CD14-positive monocyte (primary cell): ENCODE results near the gene TNFRSF18. TPM values are rescaled to one million over a fixed set of nuclear protein-coding genes. Genes with fewer than 3 reads are reported as not detected.

Source experiments
- DNase-seq, 3 donors: peaks; one replicate each; pipeline ENCODE4 v3.0.0-alpha.2; 2011 to 2022
- H2AFZ ChIP-seq: 2 replicates; pipeline ENCODE4 v1.6.0; 2012; ENCODE audit warnings: mild to moderate bottlenecking, low read depth, low read length, inconsistent platforms; ENCODE audit not compliant: insufficient read depth, poor library complexity, severe bottlenecking
- H3K27ac ChIP-seq, 2 donors: 1 replicate in 1 of 2; 2 replicates in 1 of 2; pipeline ENCODE4 v1.5.1; 2012 to 2013; ENCODE audit warnings: low read length in 2 of 2, control low read depth in 1 of 2, inconsistent platforms in 1 of 2, low read depth in 1 of 2, mild to moderate bottlenecking in 1 of 2
- H3K27me3 ChIP-seq, 2 donors: one replicate each; pipeline versions ENCODE4 v1.6.0 to v1.6.1; 2011 to 2013; ENCODE audit warnings: low read length in 2 of 2; ENCODE audit not compliant: control insufficient read depth in 2 of 2, insufficient read depth in 2 of 2
- H3K36me3 ChIP-seq, 2 donors: replicated peaks in 1 of 2; 1 replicate in 1 of 2; 2 replicates in 1 of 2; pipeline versions ENCODE4 v1.5.1 to v1.6.1; 2012 to 2013; ENCODE audit warnings: low read length in 2 of 2, control low read depth in 1 of 2, inconsistent platforms in 1 of 2, mild to moderate bottlenecking in 1 of 2; ENCODE audit not compliant: insufficient read depth in 2 of 2, control insufficient read depth in 1 of 2
- H3K4me1 ChIP-seq, 2 donors: 1 replicate in 1 of 2; 2 replicates in 1 of 2; pipeline versions ENCODE4 v1.5.1 to v1.6.1; 2012 to 2013; ENCODE audit warnings: low read length in 2 of 2, control low read depth in 1 of 2, inconsistent platforms in 1 of 2, mild to moderate bottlenecking in 1 of 2, moderate library complexity in 1 of 2; ENCODE audit not compliant: insufficient read depth in 2 of 2, control insufficient read depth in 1 of 2
- H3K4me2 ChIP-seq: replicated peaks from 2 replicates; pipeline ENCODE3; 2012; ENCODE audit warnings: low read length, moderate library complexity, mild to moderate bottlenecking; ENCODE audit not compliant: poor library complexity, severe bottlenecking; ENCODE audit errors: extremely low read depth
- H3K4me3 ChIP-seq, 3 experiments: fragments of 200-600 bp in 1 of 3; sonication (generic) in 1 of 3; replicated peaks in 1 of 3; 1 replicate in 2 of 3; 2 replicates in 1 of 3; pipeline ENCODE4 v1.5.1; 2011 to 2013; ENCODE audit warnings: low read length in 3 of 3, mild to moderate bottlenecking in 3 of 3, control low read depth in 2 of 3, low read depth in 2 of 3, inconsistent platforms in 1 of 3, moderate library complexity in 1 of 3
- H3K79me2 ChIP-seq: 2 replicates; pipeline ENCODE4 v1.6.0; 2012; ENCODE audit warnings: mild to moderate bottlenecking, control low read depth, inconsistent platforms, low read length, moderate library complexity; ENCODE audit not compliant: insufficient read depth
- H3K9ac ChIP-seq: 2 replicates; pipeline ENCODE4 v1.6.0; 2017; ENCODE audit warnings: low read length, mild to moderate bottlenecking; ENCODE audit not compliant: insufficient read depth, poor library complexity, severe bottlenecking
- H3K9me3 ChIP-seq, 2 donors: replicated peaks in 1 of 2; 1 replicate in 1 of 2; 2 replicates in 1 of 2; pipeline versions ENCODE4 v1.5.1 to v1.6.1; 2012 to 2013; ENCODE audit warnings: low read length in 2 of 2, control low read depth in 1 of 2; ENCODE audit not compliant: control insufficient read depth in 1 of 2, insufficient read depth in 1 of 2
- H4K20me1 ChIP-seq: 2 replicates; pipeline ENCODE4 v1.6.0; 2012; ENCODE audit warnings: mild to moderate bottlenecking, low read length, control low read depth, moderate library complexity; ENCODE audit not compliant: insufficient read depth
- H3K27ac Mint-ChIP-seq, 7 donors: one replicate each; pipeline ENCODE4 v1.8.0; 2020; ENCODE audit warnings: mild to moderate bottlenecking in 7 of 7, mixed read lengths in 7 of 7, moderate library complexity in 6 of 7, inconsistent platforms in 2 of 7
- H3K27me3 Mint-ChIP-seq, 3 donors: one replicate each; pipeline ENCODE4 v1.8.0; 2021 to 2022; ENCODE audit warnings: low read depth in 3 of 3, mild to moderate bottlenecking in 3 of 3, mixed read lengths in 3 of 3, moderate library complexity in 3 of 3, inconsistent platforms in 1 of 3
- H3K36me3 Mint-ChIP-seq, 2 donors: one replicate each; pipeline ENCODE4 v1.8.0; 2020; ENCODE audit warnings: mixed read lengths in 2 of 2, inconsistent platforms in 1 of 2, mild to moderate bottlenecking in 1 of 2
- H3K4me1 Mint-ChIP-seq: one replicate; pipeline ENCODE4 v1.8.0; 2020; ENCODE audit warnings: mild to moderate bottlenecking, mixed read lengths
- H3K4me3 Mint-ChIP-seq, 2 donors: one replicate each; pipeline ENCODE4 v1.8.0; 2020; ENCODE audit warnings: mild to moderate bottlenecking in 2 of 2, mixed read lengths in 2 of 2, moderate library complexity in 1 of 2
- H3K9me3 Mint-ChIP-seq, 7 donors: one replicate each; pipeline ENCODE4 v1.8.0; 2020 to 2022; ENCODE audit warnings: mixed read lengths in 7 of 7, mild to moderate bottlenecking in 6 of 7, moderate library complexity in 6 of 7, inconsistent platforms in 2 of 7
- WGBS: methylation state at CpG from one replicate; pipeline ENCODE4 v1.1.5; 2013; ENCODE audit warnings: missing lambda C conversion rate; ENCODE audit not compliant: insufficient coverage; 5-methylcytosine and 5-hydroxymethylcytosine counted together
- intact Hi-C, 2 donors: fragments of 100-400 bp; cut with micrococcal nuclease; formaldehyde crosslinking; loops; one replicate each; pipeline versions ENCODE4 v1.15.0 to v1.15.1; 2023
- polyA plus RNA-seq, 3 donors: library from polyadenylated mRNA; depleted of rRNA in 1 of 3; unstranded in 2 of 3; stranded (reverse) in 1 of 3; fragments of 300-500 nt in 2 of 3; fragments of >200 nt in 1 of 3; fragmentation: Illumina TruSeq in 2 of 3; gene quantifications; 1 replicate in 2 of 3; 2 replicates in 1 of 3; pipeline ENCODE4 v1.2.3, GENCODE V29; 2012 to 2021
- TF ChIP-seq, protein P1 (sequence below): fragments of 200-600 bp; IDR thresholded peaks from one replicate; pipeline ENCODE4 v1.8.0; 2022; ENCODE audit warnings: antibody characterized with exemption, mild to moderate bottlenecking

TNFRSF18 gene
- polyA plus RNA-seq, 3 donors, result not detected

DNA sequence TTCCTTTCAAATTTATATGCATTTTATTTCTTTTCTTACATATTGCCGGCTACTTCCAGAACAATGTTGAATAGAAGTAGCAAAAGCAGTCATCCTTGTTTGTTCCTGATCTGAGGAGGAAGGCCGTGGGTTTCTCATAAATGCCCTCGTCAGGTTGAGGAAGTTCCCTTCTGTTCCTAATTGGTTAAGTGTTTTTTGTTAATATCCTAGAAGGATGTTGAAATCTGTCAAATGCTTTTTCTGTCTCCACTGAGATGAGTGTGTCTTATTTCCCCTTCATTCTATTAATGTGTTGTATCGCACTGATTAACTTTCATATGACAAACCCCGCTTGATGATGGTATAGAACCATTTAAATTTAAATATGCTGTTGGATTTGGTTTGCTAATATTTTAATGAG, 17.3 kb downstream of the TNFRSF18 start:
- Mint-ChIP-seq H3K4me3 (peak overlapping the region in 1 of 2 donors; percentile 31), H3K9me3 (peaks cover 6 to 14% (median 11%) of the 10 kb centered on the region in 7 donors), H3K27ac (peak overlapping the region in 4 of 7 donors; percentile 2 to 37 (median 28)), H3K27me3 (peaks cover 2 to 3% (median 2%) of the 10 kb centered on the region in 3 donors), H3K36me3 (no peaks in the 10 kb centered on the region), H3K4me1 (peaks cover 9% of the 10 kb centered on the region)
- DNase-seq, result peak; percentile 41 to 75 (median 43)
- no peak overlapping the region for H2AFZ ChIP-seq
- intact Hi-C loops, result no loop called here
- H3K27ac ChIP-seq, result no peak overlapping the region
- H3K4me3 ChIP-seq, result no peak overlapping the region
- TF ChIP-seq, protein P1, sequence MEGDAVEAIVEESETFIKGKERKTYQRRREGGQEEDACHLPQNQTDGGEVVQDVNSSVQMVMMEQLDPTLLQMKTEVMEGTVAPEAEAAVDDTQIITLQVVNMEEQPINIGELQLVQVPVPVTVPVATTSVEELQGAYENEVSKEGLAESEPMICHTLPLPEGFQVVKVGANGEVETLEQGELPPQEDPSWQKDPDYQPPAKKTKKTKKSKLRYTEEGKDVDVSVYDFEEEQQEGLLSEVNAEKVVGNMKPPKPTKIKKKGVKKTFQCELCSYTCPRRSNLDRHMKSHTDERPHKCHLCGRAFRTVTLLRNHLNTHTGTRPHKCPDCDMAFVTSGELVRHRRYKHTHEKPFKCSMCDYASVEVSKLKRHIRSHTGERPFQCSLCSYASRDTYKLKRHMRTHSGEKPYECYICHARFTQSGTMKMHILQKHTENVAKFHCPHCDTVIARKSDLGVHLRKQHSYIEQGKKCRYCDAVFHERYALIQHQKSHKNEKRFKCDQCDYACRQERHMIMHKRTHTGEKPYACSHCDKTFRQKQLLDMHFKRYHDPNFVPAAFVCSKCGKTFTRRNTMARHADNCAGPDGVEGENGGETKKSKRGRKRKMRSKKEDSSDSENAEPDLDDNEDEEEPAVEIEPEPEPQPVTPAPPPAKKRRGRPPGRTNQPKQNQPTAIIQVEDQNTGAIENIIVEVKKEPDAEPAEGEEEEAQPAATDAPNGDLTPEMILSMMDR, result no peak
- no CpG with 5 or more reads among the region's 5 CpGs for WGBS
- H3K36me3 ChIP-seq, result no peaks in the 10 kb centered on the region
- H3K79me2 ChIP-seq, result no peaks in the 10 kb centered on the region
- H3K4me1 ChIP-seq, result peaks cover 0 to 10% of the 10 kb centered on the region in 2 donors
- no peaks in the 10 kb centered on the region for H3K27me3 ChIP-seq
- no peak overlapping the region for H3K4me2 ChIP-seq
- H3K9me3 ChIP-seq, result peaks cover 0 to 12% of the 10 kb centered on the region in 2 donors
- no peak overlapping the region for H3K9ac ChIP-seq
- H4K20me1 ChIP-seq, result no peaks in the 10 kb centered on the region

GRCh38 chr1:1187938-1188337, 18.5 kb downstream of the TNFRSF18 start:
- Mint-ChIP-seq H3K27ac (no peak overlapping the region), H3K9me3 (peaks cover 4 to 11% (median 6%) of the 10 kb centered on the region in 7 donors), H3K4me1 (peaks cover 9% of the 10 kb centered on the region), H3K36me3 (no peaks in the 10 kb centered on the region), H3K4me3 (no peak overlapping the region), H3K27me3 (peaks cover 3 to 8% (median 3%) of the 10 kb centered on the region in 3 donors)
- TF ChIP-seq, protein P1, result no peak
- no peak for DNase-seq
- Histone ChIP-seq H4K20me1 (no peaks in the 10 kb centered on the region), H3K4me3 (no peak overlapping the region), H3K27me3 (no peaks in the 10 kb centered on the region), H3K9ac (no peak overlapping the region), H3K27ac (no peak overlapping the region), H3K79me2 (no peaks in the 10 kb centered on the region), H3K9me3 (peaks cover 0 to 7% of the 10 kb centered on the region in 2 donors), H3K36me3 (no peaks in the 10 kb centered on the region), H2AFZ (no peak overlapping the region), H3K4me2 (no peak overlapping the region), H3K4me1 (peaks cover under 1 to 10% of the 10 kb centered on the region in 2 donors)
- intact Hi-C loops, result no loop called here
